ENCODE results near the gene FLT4. TPM values are rescaled to one million over a fixed set of nuclear protein-coding genes. Genes with fewer than 3 reads are reported as not detected.

Gene FLT4
- total and polyA plus RNA-seq, 9 of the 15 experiments (the other 6 are each of a cell fraction or from before 2014, with no cell fraction given): 0.01 to 0.42 (median 0.14) TPM; not detected in 2

GRCh38 chr5:180670157-180670556 lies 20.8 kb upstream of the FLT4 start (continued):
- TF ChIP-seq ZNF12 (CRISPR knock-in tag; IDR thresholded peaks at IDR 0.05) (no peak), ZNF644 (tag; IDR thresholded peaks at IDR 0.05; ENCODE audit: low read depth) (no peak), ZBTB26 (CRISPR knock-in tag; IDR thresholded peaks at IDR 0.05) (peak; percentile 81), ZNF212 (CRISPR knock-in tag; IDR thresholded peaks at IDR 0.05) (no peak), NFIX (CRISPR knock-in tag; IDR thresholded peaks at IDR 0.05; ENCODE audit: low read depth) (no peak), MYNN (IDR thresholded peaks at IDR 0.05) (no peak), MYNN (CRISPR knock-in tag; IDR thresholded peaks at IDR 0.05) (no peak), NR0B1 (IDR thresholded peaks at IDR 0.05; ENCODE audit: partially characterized antibody) (no peak), FOXA3 (CRISPR knock-in tag; conservative IDR thresholded peaks at IDR 0.05 in 1 of 2, IDR thresholded peaks at IDR 0.05 in 1 of 2) (no peak), CCNT2 (IDR thresholded peaks at IDR 0.05; ENCODE audit: borderline replicate concordance, extremely low read depth, insufficient read length, low read depth, low read length) (no peak), HCFC1 (IDR thresholded peaks at IDR 0.05; ENCODE audit: low read depth, low read length) (no peak), RHOXF2B (CRISPR knock-in tag; conservative IDR thresholded peaks at IDR 0.05) (no peak), POLR2A (conservative IDR thresholded peaks at IDR 0.05) (no peak), LARP7 (IDR thresholded peaks at IDR 0.05) (peak; percentile 75; the same call in 1 of the 2 replicates), FOXK1 (CRISPR knock-in tag; IDR thresholded peaks at IDR 0.05; ENCODE audit: borderline replicate concordance) (no peak), FOXJ2 (tag; IDR thresholded peaks at IDR 0.05) (no peak)
- TF ChIP-seq, protein P1, sequence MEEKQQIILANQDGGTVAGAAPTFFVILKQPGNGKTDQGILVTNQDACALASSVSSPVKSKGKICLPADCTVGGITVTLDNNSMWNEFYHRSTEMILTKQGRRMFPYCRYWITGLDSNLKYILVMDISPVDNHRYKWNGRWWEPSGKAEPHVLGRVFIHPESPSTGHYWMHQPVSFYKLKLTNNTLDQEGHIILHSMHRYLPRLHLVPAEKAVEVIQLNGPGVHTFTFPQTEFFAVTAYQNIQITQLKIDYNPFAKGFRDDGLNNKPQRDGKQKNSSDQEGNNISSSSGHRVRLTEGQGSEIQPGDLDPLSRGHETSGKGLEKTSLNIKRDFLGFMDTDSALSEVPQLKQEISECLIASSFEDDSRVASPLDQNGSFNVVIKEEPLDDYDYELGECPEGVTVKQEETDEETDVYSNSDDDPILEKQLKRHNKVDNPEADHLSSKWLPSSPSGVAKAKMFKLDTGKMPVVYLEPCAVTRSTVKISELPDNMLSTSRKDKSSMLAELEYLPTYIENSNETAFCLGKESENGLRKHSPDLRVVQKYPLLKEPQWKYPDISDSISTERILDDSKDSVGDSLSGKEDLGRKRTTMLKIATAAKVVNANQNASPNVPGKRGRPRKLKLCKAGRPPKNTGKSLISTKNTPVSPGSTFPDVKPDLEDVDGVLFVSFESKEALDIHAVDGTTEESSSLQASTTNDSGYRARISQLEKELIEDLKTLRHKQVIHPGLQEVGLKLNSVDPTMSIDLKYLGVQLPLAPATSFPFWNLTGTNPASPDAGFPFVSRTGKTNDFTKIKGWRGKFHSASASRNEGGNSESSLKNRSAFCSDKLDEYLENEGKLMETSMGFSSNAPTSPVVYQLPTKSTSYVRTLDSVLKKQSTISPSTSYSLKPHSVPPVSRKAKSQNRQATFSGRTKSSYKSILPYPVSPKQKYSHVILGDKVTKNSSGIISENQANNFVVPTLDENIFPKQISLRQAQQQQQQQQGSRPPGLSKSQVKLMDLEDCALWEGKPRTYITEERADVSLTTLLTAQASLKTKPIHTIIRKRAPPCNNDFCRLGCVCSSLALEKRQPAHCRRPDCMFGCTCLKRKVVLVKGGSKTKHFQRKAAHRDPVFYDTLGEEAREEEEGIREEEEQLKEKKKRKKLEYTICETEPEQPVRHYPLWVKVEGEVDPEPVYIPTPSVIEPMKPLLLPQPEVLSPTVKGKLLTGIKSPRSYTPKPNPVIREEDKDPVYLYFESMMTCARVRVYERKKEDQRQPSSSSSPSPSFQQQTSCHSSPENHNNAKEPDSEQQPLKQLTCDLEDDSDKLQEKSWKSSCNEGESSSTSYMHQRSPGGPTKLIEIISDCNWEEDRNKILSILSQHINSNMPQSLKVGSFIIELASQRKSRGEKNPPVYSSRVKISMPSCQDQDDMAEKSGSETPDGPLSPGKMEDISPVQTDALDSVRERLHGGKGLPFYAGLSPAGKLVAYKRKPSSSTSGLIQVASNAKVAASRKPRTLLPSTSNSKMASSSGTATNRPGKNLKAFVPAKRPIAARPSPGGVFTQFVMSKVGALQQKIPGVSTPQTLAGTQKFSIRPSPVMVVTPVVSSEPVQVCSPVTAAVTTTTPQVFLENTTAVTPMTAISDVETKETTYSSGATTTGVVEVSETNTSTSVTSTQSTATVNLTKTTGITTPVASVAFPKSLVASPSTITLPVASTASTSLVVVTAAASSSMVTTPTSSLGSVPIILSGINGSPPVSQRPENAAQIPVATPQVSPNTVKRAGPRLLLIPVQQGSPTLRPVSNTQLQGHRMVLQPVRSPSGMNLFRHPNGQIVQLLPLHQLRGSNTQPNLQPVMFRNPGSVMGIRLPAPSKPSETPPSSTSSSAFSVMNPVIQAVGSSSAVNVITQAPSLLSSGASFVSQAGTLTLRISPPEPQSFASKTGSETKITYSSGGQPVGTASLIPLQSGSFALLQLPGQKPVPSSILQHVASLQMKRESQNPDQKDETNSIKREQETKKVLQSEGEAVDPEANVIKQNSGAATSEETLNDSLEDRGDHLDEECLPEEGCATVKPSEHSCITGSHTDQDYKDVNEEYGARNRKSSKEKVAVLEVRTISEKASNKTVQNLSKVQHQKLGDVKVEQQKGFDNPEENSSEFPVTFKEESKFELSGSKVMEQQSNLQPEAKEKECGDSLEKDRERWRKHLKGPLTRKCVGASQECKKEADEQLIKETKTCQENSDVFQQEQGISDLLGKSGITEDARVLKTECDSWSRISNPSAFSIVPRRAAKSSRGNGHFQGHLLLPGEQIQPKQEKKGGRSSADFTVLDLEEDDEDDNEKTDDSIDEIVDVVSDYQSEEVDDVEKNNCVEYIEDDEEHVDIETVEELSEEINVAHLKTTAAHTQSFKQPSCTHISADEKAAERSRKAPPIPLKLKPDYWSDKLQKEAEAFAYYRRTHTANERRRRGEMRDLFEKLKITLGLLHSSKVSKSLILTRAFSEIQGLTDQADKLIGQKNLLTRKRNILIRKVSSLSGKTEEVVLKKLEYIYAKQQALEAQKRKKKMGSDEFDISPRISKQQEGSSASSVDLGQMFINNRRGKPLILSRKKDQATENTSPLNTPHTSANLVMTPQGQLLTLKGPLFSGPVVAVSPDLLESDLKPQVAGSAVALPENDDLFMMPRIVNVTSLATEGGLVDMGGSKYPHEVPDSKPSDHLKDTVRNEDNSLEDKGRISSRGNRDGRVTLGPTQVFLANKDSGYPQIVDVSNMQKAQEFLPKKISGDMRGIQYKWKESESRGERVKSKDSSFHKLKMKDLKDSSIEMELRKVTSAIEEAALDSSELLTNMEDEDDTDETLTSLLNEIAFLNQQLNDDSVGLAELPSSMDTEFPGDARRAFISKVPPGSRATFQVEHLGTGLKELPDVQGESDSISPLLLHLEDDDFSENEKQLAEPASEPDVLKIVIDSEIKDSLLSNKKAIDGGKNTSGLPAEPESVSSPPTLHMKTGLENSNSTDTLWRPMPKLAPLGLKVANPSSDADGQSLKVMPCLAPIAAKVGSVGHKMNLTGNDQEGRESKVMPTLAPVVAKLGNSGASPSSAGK (IDR thresholded peaks at IDR 0.05): no peak
